NCI-H460 (cell line): ENCODE measurements around the gene GTF3C5. TPM values are rescaled to one million over a fixed set of nuclear protein-coding genes. Genes with fewer than 3 reads are reported as not detected.
"Not testable (repeated sequence)": the region's sequence is repeated elsewhere in the genome, so short reads cannot be mapped to it uniquely, and the experiment has no call there.

Experiments
- DNase-seq: peaks from one replicate; pipeline ENCODE4 v3.0.0-alpha.2; 2016; ENCODE audit warnings: low read depth; ENCODE audit errors: extremely low read depth
- total RNA-seq: library from RNA; depleted of rRNA; stranded (reverse); fragments of >200 nt; shearing (Covaris generic); gene quantifications from 2 replicates; pipeline ENCODE4 v1.2.3, GENCODE V29; 2014

GTF3C5 gene
- total RNA-seq, 1 experiment from 2014 or later: 63.1 TPM

DNA sequence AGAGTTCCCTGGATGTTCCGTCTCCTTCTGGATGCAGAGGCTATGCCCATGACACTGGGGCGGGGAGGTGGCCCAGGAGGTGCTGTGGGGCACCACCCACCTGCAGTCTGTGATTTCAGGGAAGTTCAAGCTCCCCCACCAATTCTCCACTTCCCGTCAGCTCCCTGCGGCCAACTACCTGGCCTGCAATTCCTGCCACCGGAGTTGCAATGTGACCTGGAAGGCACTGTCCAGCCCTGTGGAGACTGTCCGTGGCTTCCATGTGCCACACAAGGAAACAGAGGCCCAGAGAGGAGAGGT, 35.7 kb upstream of the GTF3C5 start:
- DNase-seq: no peak

DNA sequence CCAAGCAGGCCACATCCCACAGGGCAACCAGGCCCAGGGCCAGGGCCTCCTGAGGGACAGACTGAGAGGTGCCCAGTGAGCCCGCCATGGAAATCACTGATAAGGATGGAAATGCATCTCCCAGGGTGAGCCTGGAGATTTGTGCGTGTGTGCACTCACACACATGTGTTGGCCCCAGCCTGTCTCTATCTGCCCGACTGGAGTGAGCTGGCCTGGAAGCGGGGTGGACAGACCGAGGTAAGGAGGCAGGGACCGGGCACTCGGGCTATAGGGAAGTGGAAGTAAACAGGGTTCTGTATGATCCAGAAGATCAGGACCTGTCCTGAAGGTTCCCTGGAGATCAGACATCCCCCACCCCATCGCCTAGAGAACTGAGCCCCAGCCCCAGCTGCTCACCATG, 34.9 kb upstream of the GTF3C5 start:
- DNase-seq: no peak

DNA sequence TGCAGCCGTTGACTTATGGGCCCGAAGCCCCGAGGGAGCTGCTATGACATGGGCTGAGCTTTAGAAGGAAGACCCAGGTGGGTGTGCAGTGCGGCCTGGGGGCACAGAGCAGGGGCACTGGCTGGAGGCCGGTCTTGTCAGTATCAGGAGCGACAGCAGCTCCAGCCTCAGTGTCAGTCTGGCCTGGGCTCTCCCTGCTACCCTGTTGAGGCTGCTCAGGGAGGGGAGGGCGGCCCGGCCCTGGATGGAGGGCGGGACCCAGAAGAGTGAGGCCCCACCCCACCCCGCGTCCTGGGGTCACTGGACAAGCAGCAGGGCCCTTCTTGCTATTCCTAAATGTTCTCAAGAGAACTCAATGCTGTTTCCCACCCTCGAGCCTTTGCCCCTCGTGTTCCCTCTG, 34.3 kb upstream of the GTF3C5 start:
- no peak for DNase-seq

DNA sequence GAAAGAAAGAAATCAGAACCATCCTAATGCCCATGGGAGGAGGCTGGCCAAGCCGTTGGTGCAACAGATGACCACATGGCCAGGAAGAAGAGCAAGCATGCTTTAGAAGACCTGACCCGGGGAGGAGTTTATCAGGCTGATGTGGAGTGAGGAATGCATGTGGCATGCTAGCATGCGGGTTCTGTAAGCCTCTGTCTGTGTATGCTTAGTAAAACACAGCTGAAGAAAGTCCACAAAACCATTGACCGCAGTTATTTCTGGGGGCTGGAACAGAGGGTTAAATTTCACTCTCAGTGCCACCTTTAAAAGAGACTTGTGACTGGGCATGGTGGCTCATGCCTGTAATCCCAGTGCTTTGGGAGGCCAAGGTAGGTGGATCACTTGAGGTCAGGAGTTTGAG, 33.2 kb upstream of the GTF3C5 start:
- DNase-seq: no peak

DNA sequence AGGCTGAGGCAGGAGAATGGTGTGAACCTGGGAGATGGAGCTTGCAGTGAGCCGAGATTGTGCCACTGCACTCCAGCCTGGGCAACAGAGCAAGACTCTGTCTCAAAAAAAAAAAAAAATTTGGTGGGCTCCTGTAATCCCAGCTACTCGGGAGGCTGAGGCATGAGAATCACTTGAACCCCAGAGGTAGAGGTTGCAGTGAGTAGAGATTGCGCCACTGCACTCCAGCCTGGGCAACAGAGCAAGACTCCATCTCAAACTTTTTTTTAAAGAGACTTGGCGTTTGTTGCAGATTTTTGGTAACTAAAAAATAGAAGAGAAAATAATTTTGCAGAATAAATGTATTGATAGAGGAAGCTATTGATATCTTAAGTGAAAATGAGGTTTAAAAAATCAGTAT, 32.6 kb upstream of the GTF3C5 start:
- not testable (repeated sequence) for DNase-seq

DNA sequence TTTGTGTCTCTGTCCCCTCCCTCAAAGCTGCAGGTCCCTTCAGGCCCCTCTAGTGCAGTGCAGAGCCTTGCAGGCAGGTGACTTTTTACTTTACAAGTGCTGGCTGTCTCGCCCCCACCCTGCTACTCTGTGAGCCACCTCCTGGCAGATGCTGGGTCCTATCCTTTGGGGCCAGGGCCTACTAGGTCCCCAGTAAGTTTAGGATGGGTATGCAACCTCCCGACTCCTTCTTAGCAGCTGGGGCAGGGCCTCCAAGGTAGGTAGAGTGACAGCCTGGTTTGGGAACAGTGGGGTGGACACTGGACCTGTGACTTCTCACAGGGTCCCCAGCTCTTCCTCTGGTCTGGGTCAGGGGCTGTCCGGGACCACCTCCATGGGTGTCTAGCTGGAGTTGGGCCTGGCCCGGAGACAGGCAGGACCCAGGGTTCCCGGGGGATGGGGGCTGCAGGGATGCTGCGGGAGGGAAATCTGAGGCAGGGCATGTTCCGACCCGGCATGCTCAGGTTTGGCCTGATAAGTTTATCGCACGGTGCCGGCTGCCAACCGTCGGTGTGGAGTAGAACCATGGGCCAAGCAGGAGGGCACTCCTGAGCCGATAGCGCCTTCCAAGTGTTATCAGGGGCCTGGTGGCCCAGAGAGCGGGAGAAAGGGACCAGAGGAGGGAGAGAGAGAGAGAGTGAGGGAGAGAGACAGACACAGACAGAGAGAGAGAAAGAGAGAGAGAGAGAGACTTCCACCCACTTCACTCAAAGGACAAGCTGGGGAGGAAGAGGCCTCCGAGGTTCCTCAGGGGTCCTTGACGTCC, 31.8 kb upstream of the GTF3C5 start:
- no peak for DNase-seq

DNA sequence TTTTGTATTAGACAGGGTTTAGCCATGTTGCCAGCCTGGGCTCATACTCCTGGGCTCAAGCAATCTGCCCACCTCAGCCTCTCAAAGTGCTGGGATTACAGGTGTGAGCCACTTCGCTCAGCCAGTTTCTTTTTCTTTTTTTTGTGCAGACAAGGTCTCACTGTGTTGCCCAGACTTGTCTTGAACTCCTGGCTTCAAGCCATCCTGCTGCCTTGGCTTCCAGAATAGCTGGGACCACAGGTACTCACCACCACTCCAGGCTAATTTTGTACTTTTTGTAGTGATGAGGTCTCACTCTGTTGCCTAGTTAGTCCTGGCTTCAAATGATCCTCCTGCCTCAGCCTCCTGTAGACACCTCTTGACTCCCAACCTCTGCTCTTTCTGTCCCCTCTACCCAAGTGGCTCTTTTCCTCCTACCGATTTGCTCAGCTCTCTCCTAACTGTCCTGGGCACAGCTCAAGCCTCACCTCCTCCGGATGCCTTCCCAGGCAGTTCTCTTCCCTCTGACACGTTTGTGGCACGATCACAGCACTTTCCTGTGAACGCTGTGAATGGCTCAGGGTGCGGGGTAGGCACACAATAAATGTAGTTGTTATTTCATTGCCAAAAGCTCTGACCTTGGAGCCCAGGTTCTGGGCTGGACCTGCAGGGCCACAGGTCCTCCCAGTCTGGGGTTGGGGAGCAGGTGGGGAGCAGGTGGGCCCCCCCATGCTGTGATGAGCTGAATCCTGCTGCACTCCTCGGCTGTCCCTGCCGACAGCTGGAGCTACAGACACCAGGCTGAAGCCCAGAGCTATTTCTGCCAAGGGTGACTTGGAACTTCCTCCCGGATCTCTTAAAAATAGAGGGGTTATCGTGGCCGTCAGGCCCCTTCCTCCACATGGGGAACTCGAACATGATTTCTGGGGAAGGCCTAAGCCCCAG, 28.4 kb upstream of the GTF3C5 start:
- no peak for DNase-seq

DNA sequence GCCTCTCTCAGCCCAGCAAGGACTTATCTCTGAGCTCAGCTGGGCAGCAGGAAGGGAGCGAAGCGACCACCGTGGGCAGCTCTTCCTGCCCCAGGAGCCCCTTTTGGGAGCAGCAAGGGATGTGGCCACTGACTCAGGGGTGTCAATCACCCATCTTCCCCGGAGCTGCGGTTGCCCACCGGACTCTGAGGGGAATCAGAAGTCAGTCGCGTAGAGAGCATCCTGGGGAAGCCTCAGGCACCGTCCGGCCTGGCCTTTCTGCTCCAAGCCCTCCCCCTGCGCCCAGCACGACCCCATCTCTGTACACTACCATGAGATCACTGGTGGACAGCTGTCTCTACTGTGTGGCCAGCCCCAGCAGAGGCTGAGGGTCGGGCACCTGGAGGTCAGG, 27.7 kb upstream of the GTF3C5 start:
- DNase-seq: no peak

DNA sequence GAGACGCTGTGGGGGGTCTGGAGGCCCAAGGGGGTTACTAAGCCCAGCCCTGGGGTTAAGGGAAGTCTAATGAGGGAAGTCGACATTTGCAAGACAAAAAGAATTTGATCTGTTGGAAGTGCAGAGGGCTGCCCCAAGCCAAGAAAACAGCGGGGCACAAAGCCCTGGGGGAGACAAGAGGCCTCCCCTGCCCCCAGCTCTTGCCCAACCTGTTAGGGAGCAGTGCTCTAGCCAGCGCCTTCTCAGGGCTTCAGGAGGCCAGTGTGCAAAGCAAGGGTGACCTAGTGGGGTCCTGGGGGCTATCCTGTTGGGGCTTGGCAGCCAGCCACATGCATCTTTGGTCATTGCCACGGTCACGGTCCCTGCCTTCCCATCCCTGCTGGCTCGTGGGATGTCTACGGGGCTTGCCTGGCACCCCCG, 27.1 kb upstream of the GTF3C5 start:
- DNase-seq: no peak

DNA sequence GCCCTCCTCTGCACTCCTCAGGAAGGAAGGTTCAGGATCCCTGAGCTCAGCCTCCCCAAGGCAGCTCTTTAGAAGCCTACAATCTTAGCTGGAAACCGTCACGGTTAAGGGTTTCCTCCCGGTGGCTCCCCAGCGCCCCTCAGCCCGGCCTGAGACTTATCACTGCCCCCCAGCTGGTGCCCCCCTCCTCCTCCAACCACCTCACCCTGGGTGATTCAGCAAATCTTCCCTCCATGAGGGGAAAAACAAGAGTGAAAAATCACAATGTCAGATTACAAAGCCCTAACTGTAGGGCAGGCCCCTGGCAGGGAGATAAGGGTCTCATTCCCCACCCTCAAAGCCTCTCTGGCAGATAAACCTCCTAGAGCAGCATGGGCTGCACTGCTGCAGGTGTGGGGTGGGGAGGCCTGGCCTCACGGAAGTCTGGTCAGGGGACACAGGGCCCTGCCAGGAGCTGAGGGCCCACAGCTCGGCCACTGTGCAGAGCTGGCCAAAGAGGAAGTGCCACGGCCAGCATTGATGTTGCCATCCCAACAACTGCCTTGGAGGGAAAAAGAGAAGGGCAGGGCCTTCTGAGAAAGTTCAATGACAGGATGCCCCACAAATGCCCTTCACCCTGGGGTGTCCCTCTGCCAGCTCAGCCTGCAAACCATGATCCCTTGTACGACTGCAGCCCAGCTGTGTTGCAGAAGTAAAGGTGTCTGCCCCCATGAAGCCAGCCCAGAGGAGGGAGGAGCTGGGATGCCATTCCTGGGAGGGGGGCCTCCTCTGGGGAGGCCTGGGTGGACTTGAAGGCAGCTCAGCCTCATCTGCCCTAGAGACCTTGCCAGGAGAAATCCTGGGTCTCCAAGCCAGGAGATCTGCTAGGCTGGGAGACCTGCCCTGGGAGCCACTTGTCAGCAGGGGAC, 26.5 kb upstream of the GTF3C5 start:
- DNase-seq: no peak

DNA sequence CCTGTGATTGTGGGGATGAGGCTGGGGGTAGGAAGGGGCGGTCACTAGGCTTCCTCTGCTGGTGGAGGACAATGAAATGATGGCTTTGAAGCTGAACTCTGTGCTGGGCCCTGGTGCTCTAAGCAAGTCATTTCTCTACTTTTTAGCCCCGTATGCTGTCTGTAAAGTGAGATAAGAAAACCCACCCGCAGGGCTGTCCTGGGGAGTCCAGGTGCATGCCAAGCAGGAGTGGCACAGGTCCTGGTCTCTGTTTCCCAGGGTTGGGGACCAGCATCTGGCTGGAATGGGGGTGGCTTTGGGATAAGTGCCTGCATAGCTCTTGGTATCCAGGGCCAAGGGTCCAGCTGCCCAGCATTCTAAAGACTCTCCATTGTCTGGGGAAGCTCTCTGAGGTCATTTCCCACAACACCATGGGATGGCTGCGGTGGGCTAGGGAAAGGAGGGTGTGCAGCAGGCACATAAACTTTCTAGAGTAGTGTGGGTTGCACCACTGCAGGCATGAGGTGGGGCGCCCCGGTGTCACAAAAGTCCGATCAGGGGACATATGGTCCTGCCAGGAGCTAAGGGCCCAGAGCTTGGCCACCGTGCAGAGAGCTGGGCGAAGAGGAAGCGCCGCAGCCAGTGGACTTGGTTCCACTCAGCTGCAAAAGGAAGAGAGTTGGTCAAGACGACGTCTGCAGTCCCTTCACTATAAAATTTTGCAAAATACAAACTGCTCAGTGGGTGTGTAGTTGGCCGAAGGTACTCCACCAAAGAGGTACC, 25.6 kb upstream of the GTF3C5 start:
- no peak for DNase-seq

DNA sequence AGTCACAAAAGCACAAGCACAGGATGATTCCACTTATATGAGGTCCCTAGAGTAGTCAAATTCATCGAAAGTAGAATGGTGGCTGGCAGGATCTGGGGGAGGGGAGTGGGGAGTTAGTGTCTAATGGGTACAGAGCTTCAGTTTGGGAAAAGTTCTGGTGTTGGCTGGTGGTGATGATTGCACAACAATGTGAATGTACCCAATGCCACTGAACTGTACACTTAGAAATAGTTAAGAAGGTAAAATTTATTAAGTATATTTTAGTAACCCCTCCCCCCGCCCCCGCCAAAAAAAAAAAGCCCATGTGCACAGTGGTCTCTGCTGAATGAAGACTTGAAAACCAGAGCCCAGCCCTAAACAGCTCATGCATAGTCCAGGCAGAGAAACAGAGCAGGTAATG, 24.8 kb upstream of the GTF3C5 start:
- DNase-seq: no peak

DNA sequence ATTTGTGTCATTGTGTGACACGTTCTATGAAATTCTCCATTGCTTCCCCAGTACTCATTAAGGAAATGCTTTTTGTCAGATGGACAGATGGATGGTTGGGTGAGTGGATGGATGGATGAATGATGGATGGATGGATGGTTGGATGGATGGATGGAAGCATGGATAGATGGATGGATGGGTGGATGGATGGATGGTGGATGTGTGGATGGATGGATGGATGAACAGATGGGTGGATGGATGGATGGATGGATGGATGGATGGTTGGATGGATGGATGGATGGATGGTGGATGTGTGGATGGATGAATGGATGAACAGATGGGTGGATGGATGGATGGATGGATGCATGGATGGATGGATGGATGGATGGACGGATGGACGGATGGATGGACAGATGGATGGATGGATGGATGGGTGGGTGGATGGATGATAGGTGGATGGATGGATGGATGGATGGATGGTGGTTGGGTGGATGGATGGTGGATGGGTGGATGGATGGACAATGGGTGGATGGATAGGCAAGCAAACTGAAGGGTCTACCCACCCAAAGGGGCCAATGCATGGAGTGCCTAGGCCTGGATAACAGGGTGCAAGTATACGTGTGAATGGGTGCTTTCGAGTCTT, 24.0 kb upstream of the GTF3C5 start:
- DNase-seq: no peak

DNA sequence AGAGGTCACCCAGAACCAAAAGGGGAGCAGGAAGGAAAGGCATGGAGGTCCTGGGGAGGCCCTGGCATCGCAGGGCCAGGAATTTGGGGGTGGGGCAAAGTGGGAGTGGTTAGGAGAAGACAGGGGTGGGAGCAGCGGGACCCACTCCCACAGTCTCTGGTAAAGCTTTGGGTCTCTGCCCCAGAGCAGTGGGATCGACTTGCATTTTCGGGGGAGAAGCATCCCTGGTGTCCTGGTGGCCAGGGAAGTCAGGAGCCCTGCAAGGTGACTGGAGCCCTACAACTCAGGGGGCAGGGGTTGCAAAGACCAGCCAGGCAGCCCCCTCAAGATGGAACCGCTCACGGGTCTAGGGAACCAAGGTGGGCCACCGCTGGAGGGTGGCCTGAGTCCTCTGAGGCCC, 22.4 kb upstream of the GTF3C5 start:
- no peak for DNase-seq

DNA sequence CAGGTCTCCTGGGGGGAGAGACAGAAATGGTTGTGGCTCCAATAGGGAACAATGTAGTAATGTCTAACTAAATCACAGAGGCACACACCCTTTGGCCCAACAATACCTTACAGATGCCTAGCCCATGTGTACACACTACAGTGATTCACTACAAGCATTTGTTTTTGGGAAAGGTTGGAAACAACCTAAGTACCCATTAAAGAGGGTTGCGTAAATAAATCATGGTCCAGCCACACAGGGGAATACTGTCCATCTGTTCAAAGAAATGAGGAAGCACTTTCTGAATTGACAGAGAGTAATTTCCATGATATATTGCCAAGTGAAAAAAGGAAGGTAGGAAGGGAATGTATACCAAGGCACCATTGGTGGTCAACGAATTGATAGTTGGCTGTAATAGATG, 22.0 kb upstream of the GTF3C5 start:
- no peak for DNase-seq

DNA sequence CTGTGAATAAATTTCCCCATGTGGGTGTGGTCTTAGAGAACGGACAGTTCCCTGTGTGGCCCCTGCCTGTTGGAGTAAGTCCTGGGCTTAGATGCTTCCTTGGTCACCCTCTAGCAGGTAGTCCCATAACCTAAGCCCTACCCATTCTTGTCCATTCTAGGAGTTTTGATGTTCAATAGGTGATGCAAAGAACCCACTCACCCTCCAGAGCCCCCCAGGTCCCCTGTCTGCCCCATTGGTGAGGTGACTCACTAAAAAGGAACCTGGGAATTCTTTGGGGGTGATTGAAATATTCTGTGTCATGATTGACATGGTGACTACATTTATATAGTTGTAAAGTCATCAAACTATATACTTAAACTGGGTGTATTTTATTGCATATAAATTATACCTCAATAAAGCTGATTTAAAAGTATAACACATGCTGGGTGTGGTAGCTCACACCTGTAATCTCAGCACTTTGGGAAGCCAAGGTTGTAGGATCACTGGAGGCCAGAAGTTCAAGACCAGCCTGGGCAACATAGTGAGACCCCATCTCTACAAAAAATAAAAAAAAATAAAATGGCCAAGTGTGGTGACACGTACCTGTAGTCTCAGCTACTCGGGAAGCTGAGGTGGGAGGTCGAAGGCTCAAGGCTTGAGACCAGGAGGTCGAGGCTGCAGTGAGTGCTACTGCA, 20.8 kb upstream of the GTF3C5 start:
- no peak for DNase-seq

DNA sequence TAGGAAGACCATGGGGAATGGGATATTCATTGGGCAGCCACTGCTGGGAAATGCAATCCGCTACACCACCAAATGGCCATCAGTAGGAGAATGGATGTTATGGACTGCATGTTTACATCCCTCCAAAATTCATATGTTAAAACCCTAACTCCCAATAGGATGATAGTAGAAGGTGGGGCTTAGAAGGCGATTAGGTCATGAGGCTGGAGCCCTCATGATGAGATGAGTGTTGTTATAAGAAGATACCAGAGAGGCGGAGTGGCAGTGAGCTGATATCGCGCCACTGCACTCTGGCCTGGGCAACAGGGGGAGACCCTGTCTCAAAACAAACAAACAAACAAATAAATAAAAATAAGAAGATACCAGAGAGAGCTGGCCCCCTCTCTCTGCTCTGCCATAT, 16.1 kb upstream of the GTF3C5 start:
- no peak for DNase-seq

DNA sequence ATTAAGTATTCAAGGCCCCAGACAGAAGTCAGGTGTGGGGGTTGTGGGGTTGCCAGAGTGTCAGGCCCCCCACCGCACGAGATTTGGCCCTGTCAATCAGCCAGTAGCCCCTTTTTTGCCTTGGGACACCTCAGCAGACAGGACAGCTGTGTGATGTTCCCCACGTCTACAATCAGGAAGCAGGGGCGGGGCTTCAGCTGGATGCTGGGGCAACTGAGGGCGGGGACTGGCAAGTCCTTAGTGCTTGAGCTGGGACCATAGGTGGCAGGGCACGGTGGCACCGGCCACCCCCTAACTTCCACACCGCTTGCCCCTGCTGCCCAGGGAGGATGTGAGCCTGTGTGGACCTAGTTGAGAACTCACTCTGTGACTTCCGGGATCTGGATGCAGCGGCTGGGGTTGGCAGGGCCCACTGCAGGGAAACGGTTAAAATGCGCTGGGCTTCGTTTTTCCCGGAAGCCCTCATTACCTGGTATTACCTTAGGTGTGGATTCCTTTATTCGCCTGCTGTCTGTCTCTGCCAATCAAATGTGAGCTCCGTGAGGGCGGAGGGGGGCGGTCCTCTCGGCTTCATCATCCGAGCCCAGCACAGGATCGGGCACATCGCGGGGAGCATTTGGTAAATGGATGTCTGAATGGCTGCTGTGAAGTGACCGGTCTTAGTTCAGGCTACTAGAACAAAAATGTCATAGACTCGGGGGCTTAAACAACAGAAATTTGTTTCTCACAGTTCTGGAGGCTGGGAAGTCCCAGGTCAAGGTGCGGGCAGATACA, 7.5 kb upstream of the GTF3C5 start:
- DNase-seq: no peak

DNA sequence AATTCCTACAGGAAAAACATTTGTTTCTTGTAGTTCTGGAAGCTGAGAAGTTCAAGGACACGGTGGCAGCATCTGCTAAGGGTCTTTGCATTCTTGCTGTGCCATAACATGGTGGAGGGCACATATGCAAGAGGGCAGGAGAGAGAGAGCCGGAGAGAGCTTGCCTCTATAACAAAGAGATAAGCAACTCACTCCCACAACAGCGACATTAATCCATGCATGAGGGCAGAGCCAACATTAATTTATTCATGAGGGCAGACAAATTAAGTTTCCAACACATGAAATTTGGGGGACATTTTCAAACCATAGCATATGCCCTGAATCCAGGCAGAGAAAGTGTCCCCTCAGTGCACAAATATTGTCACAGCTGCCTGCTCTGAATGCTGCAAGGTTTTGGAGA, 4.4 kb upstream of the GTF3C5 start:
- no peak for DNase-seq
